T-cell (primary cell): ENCODE measurements around the gene LGI4. TPM values are rescaled to one million over a fixed set of nuclear protein-coding genes. Genes with fewer than 3 reads are reported as not detected.

Experiments used
- ATAC-seq, 4 experiments: fragments of 200-7000 bp in 3 of 4; fragments of 150-1000 bp in 1 of 4; cut with Tn5 transposase; replicated peaks in 1 of 4; 1 replicate in 3 of 4; 2 replicates in 1 of 4; pipeline ENCODE4 v1.10.0; 2021; ENCODE audit warnings: moderate library complexity in 3 of 4, mild to moderate bottlenecking in 2 of 4, moderate number of reproducible peaks in 1 of 4
- CTCF ChIA-PET, 2 donors: fragments of 300-600 bp; sonication (Branson Sonifier 250); formaldehyde crosslinking; loops; one replicate each; lab custom pipeline; 2022; ENCODE audit warnings: antibody characterized with exemption in 2 of 2; lab: Charles Lee
- POLR2A ChIA-PET, 2 donors: fragments of 300-600 bp; sonication (Branson Sonifier 250); formaldehyde crosslinking; loops; one replicate each; lab custom pipeline; 2022; ENCODE audit warnings: antibody characterized with exemption in 2 of 2; lab: Charles Lee
- DNase-seq, 35 experiments: peaks; one replicate each; pipeline versions ENCODE4 v3.0.0 to v3.0.0-alpha.2; 2013 to 2023
- H3K27ac ChIP-seq: one replicate; pipeline ENCODE4 v1.5.1; 2013; ENCODE audit warnings: low read length
- H3K27me3 ChIP-seq, 2 experiments: replicated peaks in 1 of 2; 1 replicate in 1 of 2; 2 replicates in 1 of 2; pipeline versions ENCODE4 v1.6.1 to v1.7.0; 2013; ENCODE audit warnings: low read length in 1 of 2, mixed read lengths in 1 of 2; ENCODE audit not compliant: control insufficient read depth in 2 of 2, insufficient read depth in 2 of 2; ENCODE audit errors: extremely low read depth in 1 of 2
- H3K36me3 ChIP-seq, 2 donors: 1 replicate in 1 of 2; 2 replicates in 1 of 2; pipeline versions ENCODE4 v1.6.1 to v1.7.0; 2013; ENCODE audit warnings: low read length in 1 of 2; ENCODE audit not compliant: control insufficient read depth in 2 of 2, insufficient read depth in 1 of 2; ENCODE audit errors: extremely low read depth in 1 of 2
- H3K4me1 ChIP-seq, 2 experiments: 1 replicate in 1 of 2; 2 replicates in 1 of 2; pipeline versions ENCODE4 v1.6.1 to v1.7.0; 2013; ENCODE audit warnings: low read length in 2 of 2, mixed read lengths in 1 of 2; ENCODE audit not compliant: insufficient read depth in 2 of 2, control insufficient read depth in 1 of 2; ENCODE audit errors: extremely low read depth in 1 of 2
- H3K4me3 ChIP-seq, 2 donors: 1 replicate in 1 of 2; 2 replicates in 1 of 2; pipeline versions ENCODE4 v1.5.1 to v1.7.0; 2013; ENCODE audit warnings: mild to moderate bottlenecking in 2 of 2, low read length in 1 of 2, moderate library complexity in 1 of 2; ENCODE audit not compliant: control insufficient read depth in 1 of 2; ENCODE audit errors: extremely low read depth in 1 of 2
- H3K9me3 ChIP-seq: 2 replicates; pipeline ENCODE4 v1.7.0; 2013
- H3K27ac Mint-ChIP-seq, 2 donors: one replicate each; pipeline ENCODE4 v1.8.0; 2020 to 2021; ENCODE audit warnings: mild to moderate bottlenecking in 2 of 2, mixed read lengths in 2 of 2
- H3K27me3 Mint-ChIP-seq, 2 donors: one replicate each; pipeline ENCODE4 v1.8.0; 2021 to 2022; ENCODE audit warnings: mixed read lengths in 2 of 2
- H3K36me3 Mint-ChIP-seq: one replicate; pipeline ENCODE4 v1.8.0; 2021; ENCODE audit warnings: mixed read lengths
- H3K4me1 Mint-ChIP-seq, 3 donors: one replicate each; pipeline ENCODE4 v1.8.0; 2020 to 2022; ENCODE audit warnings: mixed read lengths in 3 of 3, mild to moderate bottlenecking in 1 of 3
- H3K4me3 Mint-ChIP-seq, 3 donors: one replicate each; pipeline ENCODE4 v1.8.0; 2020 to 2022; ENCODE audit warnings: mild to moderate bottlenecking in 3 of 3, mixed read lengths in 3 of 3, moderate library complexity in 3 of 3
- H3K9me3 Mint-ChIP-seq, 3 donors: one replicate each; pipeline ENCODE4 v1.8.0; 2020 to 2022; ENCODE audit warnings: mixed read lengths in 3 of 3
- WGBS: methylation state at CpG from one replicate; pipeline ENCODE4 v1.1.5; 2013; ENCODE audit warnings: missing lambda C conversion rate; ENCODE audit not compliant: insufficient coverage; 5-methylcytosine and 5-hydroxymethylcytosine counted together
- total RNA-seq, 35 experiments: library from RNA in 6 of 35; stranded (reverse) in 6 of 35; fragments of 120-200 nt in 1 of 35; gene quantifications; one replicate each; pipeline versions ENCODE4 v1.2.1 to v1.2.4 and lab custom pipeline; 2013 to 2026

The LGI4 gene
- total RNA-seq, 5 donors from 2014 or later (not counting 1 experiment from before 2014, with no cell fraction given) = 0.15 to 1.1 (median 0.89) TPM

GRCh38 chr19:35090506-35091214 is 44.2 kb downstream of the LGI4 start:
- H3K4me1 Mint-ChIP-seq = peaks cover 4 to 14% (median 10%) of the 10 kb centered on the region in 3 donors
- H3K27ac Mint-ChIP-seq = no peak overlapping the region
- Histone ChIP-seq H3K4me1 (peaks cover 0 to 19% of the 10 kb centered on the region in 2 experiments), H3K27ac (no peak overlapping the region), H3K9me3 (no peaks in the 10 kb centered on the region), H3K36me3 (no peaks in the 10 kb centered on the region), H3K27me3 (peaks cover 2 to 27% of the 10 kb centered on the region in 2 experiments), H3K4me3 (no peak overlapping the region)
- peak; percentile 61 to 76 (median 68) for ATAC-seq
- peaks cover 4 to 9% of the 10 kb centered on the region in 2 donors for H3K27me3 Mint-ChIP-seq
- POLR2A ChIA-PET = no interaction called here
- H3K36me3 Mint-ChIP-seq = no peaks in the 10 kb centered on the region
- peak in 24 of 35 experiments; percentile 9 to 68 (median 25) for DNase-seq
- no peak overlapping the region for H3K4me3 Mint-ChIP-seq
- WGBS = 25% methylated on average over 27 of the region's 36 CpGs
- CTCF ChIA-PET = interaction anchor here in 1 of 2 donors (0.5 to 0.7 kb wide), 2 partner anchors 288 to 491 kb away, joined by 3 to 8 read pairs; no protein-coding TSS in a partner anchor
- no peaks in the 10 kb centered on the region for H3K9me3 Mint-ChIP-seq

DNA sequence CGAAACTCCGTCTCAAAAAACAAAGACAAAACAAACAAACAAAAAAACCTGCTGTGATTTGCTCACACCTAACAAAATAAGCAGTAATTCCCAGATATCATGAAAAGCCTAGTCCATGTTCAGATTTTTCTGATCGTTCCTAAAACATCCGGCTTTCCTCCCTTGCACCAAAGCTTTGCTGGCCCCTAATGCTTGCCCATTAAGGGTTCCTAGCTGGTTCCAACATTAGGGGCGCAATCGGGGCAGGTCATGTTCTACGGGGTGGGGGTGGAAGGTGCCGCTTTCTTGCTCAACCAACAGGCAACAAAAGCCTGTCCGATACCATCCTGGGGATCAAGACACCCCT is 44.7 kb downstream of the LGI4 start:
- CTCF ChIA-PET = interaction anchor here (0.5 to 0.7 kb wide), 3 partner anchors 11 to 492 kb away, joined by 3 to 8 read pairs (median 3); no protein-coding TSS in a partner anchor
- Mint-ChIP-seq H3K4me3 (no peak overlapping the region), H3K27ac (no peak overlapping the region), H3K4me1 (peaks cover 7 to 17% (median 12%) of the 10 kb centered on the region in 3 donors), H3K36me3 (no peaks in the 10 kb centered on the region), H3K9me3 (no peaks in the 10 kb centered on the region), H3K27me3 (peaks cover 4 to 9% of the 10 kb centered on the region in 2 donors)
- WGBS = 58% methylated on average over 4 of the region's 9 CpGs
- DNase-seq (no peak), ATAC-seq (no peak)
- Histone ChIP-seq H3K27ac (no peak overlapping the region), H3K36me3 (no peaks in the 10 kb centered on the region), H3K9me3 (no peaks in the 10 kb centered on the region), H3K4me3 (no peak overlapping the region), H3K4me1 (peaks cover 0 to 24% of the 10 kb centered on the region in 2 experiments), H3K27me3 (peaks cover 2 to 27% of the 10 kb centered on the region in 2 experiments)
- POLR2A ChIA-PET = no interaction called here

- CTCF ChIA-PET = interaction anchor here in 1 of 2 donors (0.6 kb wide), 1 partner anchor 11 kb away, joined by 3 read pairs; no protein-coding TSS in a partner anchor
- no peaks in the 10 kb centered on the region for H3K36me3 Mint-ChIP-seq
- no peak overlapping the region for H3K27ac ChIP-seq
- no CpG with 5 or more reads among the region's 8 CpGs for WGBS
- H3K4me1 Mint-ChIP-seq = peaks cover 7 to 17% (median 12%) of the 10 kb centered on the region in 3 donors
- POLR2A ChIA-PET = no interaction called here
- peaks cover 0 to 26% of the 10 kb centered on the region in 2 experiments for H3K4me1 ChIP-seq
- no peaks in the 10 kb centered on the region for H3K9me3 ChIP-seq
- no peaks in the 10 kb centered on the region for H3K36me3 ChIP-seq
- no peak for ATAC-seq
- no peak for DNase-seq
- peaks cover 4 to 9% of the 10 kb centered on the region in 2 donors for H3K27me3 Mint-ChIP-seq
- H3K27me3 ChIP-seq = peaks cover 2 to 27% of the 10 kb centered on the region in 2 experiments
- H3K9me3 Mint-ChIP-seq = no peaks in the 10 kb centered on the region
- no peak overlapping the region for H3K4me3 ChIP-seq
- H3K27ac Mint-ChIP-seq = no peak overlapping the region
- H3K4me3 Mint-ChIP-seq = no peak overlapping the region
These were observed 45.3 kb downstream of the LGI4 start for GRCh38 chr19:35089554-35089953.

DNA sequence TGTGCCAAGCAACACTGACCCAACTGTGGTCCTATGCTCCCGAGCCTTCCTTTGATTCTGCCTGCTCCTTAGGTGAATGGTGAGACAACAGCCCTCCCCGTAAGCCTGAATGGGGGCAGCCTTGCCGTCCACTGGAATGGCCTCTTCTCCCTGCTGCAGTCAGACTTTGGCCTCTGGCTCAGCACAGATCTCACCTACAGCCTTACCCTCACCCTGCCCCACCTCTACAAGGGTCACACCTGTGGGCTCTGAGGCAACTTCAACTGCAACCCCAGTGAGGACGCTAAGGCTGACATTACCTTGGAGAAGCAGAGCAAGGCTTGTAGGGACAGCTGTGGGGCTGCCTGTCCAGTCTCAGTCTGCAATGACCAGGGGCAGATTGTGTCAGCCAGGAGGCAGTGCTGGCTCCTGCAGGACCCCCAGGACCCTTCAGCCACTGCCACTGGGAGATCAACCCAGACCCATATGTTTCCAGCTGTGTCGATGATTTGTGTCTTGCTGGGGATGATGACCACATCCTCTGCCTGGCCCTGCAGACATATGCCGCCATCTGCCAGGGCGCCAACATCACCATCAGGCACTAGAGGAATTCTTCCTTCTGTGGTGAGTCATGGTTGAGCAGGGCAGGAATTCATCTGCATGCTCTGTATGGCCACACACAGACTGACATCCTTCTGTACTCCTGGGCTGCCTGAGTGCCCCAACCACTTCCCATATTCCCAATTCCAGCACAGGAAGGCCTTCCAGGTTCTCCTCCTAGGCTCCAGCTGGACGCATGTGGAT is 46.5 kb downstream of the LGI4 start:
- 80% methylated on average over 6 of the region's 8 CpGs for whole genome bisulfite sequencing
- H3K4me3 Mint-ChIP-seq = no peak overlapping the region
- DNase-seq = no peak
- H3K27me3 ChIP-seq = peaks cover 2 to 27% of the 10 kb centered on the region in 2 experiments
- H3K36me3 Mint-ChIP-seq = no peaks in the 10 kb centered on the region
- no peak overlapping the region for H3K27ac ChIP-seq
- no peak overlapping the region for H3K27ac Mint-ChIP-seq
- peaks cover 0 to 33% of the 10 kb centered on the region in 2 experiments for H3K4me1 ChIP-seq
- H3K9me3 ChIP-seq = no peaks in the 10 kb centered on the region
- H3K36me3 ChIP-seq = no peaks in the 10 kb centered on the region
- no peak overlapping the region for H3K4me3 ChIP-seq
- CTCF ChIA-PET = no interaction called here
- H3K9me3 Mint-ChIP-seq = no peaks in the 10 kb centered on the region
- H3K27me3 Mint-ChIP-seq = peaks cover 0 to 9% of the 10 kb centered on the region in 2 donors
- POLR2A ChIA-PET = no interaction called here
- peaks cover 7 to 20% (median 12%) of the 10 kb centered on the region in 3 donors for H3K4me1 Mint-ChIP-seq
- ATAC-seq = no peak

- no peak for ATAC-seq
- H3K36me3 Mint-ChIP-seq = no peaks in the 10 kb centered on the region
- no peaks in the 10 kb centered on the region for H3K36me3 ChIP-seq
- no peaks in the 10 kb centered on the region for H3K9me3 ChIP-seq
- H3K4me1 ChIP-seq = peaks cover 0 to 33% of the 10 kb centered on the region in 2 experiments
- H3K27ac Mint-ChIP-seq = peak overlapping the region in 1 of 2 donors; percentile 5
- ChIA-PET CTCF (no interaction called here), POLR2A (no interaction called here)
- DNase-seq = no peak
- no peaks in the 10 kb centered on the region for H3K9me3 Mint-ChIP-seq
- H3K4me3 ChIP-seq = no peak overlapping the region
- peaks cover 0 to 9% of the 10 kb centered on the region in 2 donors for H3K27me3 Mint-ChIP-seq
- H3K4me3 Mint-ChIP-seq = no peak overlapping the region
- peaks cover 2 to 26% of the 10 kb centered on the region in 2 experiments for H3K27me3 ChIP-seq
- peaks cover 7 to 20% (median 12%) of the 10 kb centered on the region in 3 donors for H3K4me1 Mint-ChIP-seq
- no peak overlapping the region for H3K27ac ChIP-seq
These were observed 47.5 kb downstream of the LGI4 start for GRCh38 chr19:35087393-35087792.

DNA sequence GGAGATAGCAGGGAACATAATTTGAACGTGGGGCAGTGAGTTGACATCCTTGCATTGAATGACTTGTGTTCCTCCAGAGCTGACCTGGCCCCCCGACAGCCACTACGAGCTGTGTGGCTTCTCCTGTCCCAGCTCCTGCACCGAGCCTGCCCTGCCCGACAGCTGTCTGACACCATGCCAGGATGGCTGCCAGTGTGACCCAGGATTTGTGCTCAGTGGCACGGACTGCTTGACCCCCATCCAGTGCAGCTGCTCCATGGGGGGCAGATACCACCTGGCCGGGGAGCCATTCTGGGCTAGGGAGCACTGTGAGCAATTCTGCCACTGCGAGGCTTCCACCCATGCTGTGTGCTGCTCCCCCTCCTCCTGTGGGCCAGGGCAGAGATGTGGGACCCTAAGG is 48.4 kb downstream of the LGI4 start:
- H3K27ac Mint-ChIP-seq = peak overlapping the region in 1 of 2 donors; percentile 72
- no peak overlapping the region for H3K27ac ChIP-seq
- ChIA-PET CTCF (interaction anchor here (0.6 to 1.4 kb wide), 2 partner anchors 20 to 188 kb away, joined by 3 to 4 read pairs; no protein-coding TSS in a partner anchor), POLR2A (interaction anchor here in 1 of 2 donors (0.6 kb wide), 1 partner anchor 828 kb away, joined by 7 read pairs; no protein-coding TSS in a partner anchor)
- no peak overlapping the region for H3K4me3 Mint-ChIP-seq
- peaks cover under 1 to 22% of the 10 kb centered on the region in 2 experiments for H3K27me3 ChIP-seq
- H3K36me3 ChIP-seq = no peaks in the 10 kb centered on the region
- peaks cover 0 to 9% of the 10 kb centered on the region in 2 donors for H3K27me3 Mint-ChIP-seq
- 77% methylated on average over 8 of the region's 8 CpGs for WGBS
- H3K4me1 Mint-ChIP-seq = peaks cover 7 to 20% (median 12%) of the 10 kb centered on the region in 3 donors
- ATAC-seq (no peak), DNase-seq (no peak)
- no peaks in the 10 kb centered on the region for H3K9me3 ChIP-seq
- H3K4me1 ChIP-seq = peaks cover 0 to 33% of the 10 kb centered on the region in 2 experiments
- no peaks in the 10 kb centered on the region for H3K9me3 Mint-ChIP-seq
- H3K36me3 Mint-ChIP-seq = no peaks in the 10 kb centered on the region
- H3K4me3 ChIP-seq = no peak overlapping the region
